Ishikawa (cell line): ENCODE data around the gene FSD1L.

ENCODE experiments used
- CEBPB ChIP-seq: IDR thresholded peaks from 2 replicates; pipeline ENCODE4 v1.6.1; 2012
- CREB1 ChIP-seq: IDR thresholded peaks from 2 replicates; pipeline ENCODE4 v1.6.1; 2012; ENCODE audit warnings: low read depth
- EGR1 ChIP-seq: IDR thresholded peaks from 2 replicates; pipeline ENCODE4 v1.6.1; 2012
- EP300 ChIP-seq: IDR thresholded peaks from 2 replicates; pipeline ENCODE4 v1.6.1; 2012; ENCODE audit warnings: borderline replicate concordance
- FOXM1 ChIP-seq: IDR thresholded peaks from 2 replicates; pipeline ENCODE4 v1.6.1; 2012; ENCODE audit warnings: low read depth, borderline replicate concordance
- MAX ChIP-seq: IDR thresholded peaks from 2 replicates; pipeline ENCODE4 v1.6.1; 2012
- NFIC ChIP-seq: IDR thresholded peaks from 2 replicates; pipeline ENCODE4 v1.6.1; 2012
- RAD21 ChIP-seq: IDR thresholded peaks from 2 replicates; pipeline ENCODE4 v1.6.1; 2012; ENCODE audit warnings: low read depth
- REST ChIP-seq: IDR thresholded peaks from 2 replicates; pipeline ENCODE4 v1.6.1; 2012; ENCODE audit warnings: low read depth, mild to moderate bottlenecking
- TAF1 ChIP-seq: IDR thresholded peaks from 2 replicates; pipeline ENCODE4 v1.6.1; 2012; ENCODE audit warnings: low read depth, mild to moderate bottlenecking
- TCF12 ChIP-seq: IDR thresholded peaks from 2 replicates; pipeline ENCODE4 v1.6.1; 2012; ENCODE audit warnings: low read depth
- TEAD4 ChIP-seq: IDR thresholded peaks from 2 replicates; pipeline ENCODE4 v1.6.1; 2012
- USF1 ChIP-seq: IDR thresholded peaks from 2 replicates; pipeline ENCODE4 v1.6.1; 2012
- YY1 ChIP-seq: IDR thresholded peaks from 2 replicates; pipeline ENCODE4 v1.6.1; 2012; ENCODE audit warnings: low read depth

DNA sequence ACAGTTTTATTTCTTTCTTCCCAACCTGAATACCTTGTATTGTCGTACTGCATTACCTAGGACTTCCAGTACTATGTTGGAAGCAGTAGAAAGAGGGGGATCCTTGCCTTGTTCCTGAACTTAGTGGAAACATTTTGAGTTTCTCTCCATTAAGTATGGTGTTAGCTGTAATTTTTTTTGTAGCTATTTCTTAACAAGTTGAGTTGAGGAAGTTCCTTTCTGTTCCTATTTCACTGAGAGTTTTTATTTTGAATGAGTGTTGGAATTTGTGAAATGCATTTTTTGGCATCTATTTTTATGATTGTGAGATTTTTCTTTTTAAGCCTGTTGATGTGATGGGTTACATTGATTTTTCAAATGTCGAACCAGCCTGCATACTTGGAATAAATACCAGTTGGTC is 49.0 kb downstream of the FSD1L start:
- TF ChIP-seq EP300: no peak
- no peak for TF ChIP-seq REST
- no peak for TF ChIP-seq RAD21
- no peak for TF ChIP-seq MAX
- no peak for TF ChIP-seq TAF1
- TF ChIP-seq USF1: no peak
- no peak for TF ChIP-seq CREB1
- TF ChIP-seq TEAD4: no peak
- no peak for TF ChIP-seq TCF12
- TF ChIP-seq NFIC: no peak
- no peak for TF ChIP-seq CEBPB
- no peak for TF ChIP-seq EGR1
- TF ChIP-seq YY1: no peak
- no peak for TF ChIP-seq FOXM1
